Ovary (tissue), 3 donors: ENCODE data around the gene VAV3.
"Not testable (repeated sequence)": the region's sequence is repeated elsewhere in the genome, so short reads cannot be mapped to it uniquely, and the experiment has no call there.

Experiments
- CTCF ChIP-seq, 3 donors: fragments of 450-650 bp in 2 of 3; fragments of 200-600 bp in 1 of 3; IDR thresholded peaks; one replicate each; pipeline versions ENCODE4 v1.5.1 to v1.8.0; 2016 to 2022; ENCODE audit warnings: antibody characterized with exemption in 3 of 3, mild to moderate bottlenecking in 1 of 3
- POLR2A ChIP-seq: fragments of 450-650 bp; IDR thresholded peaks from one replicate; pipeline ENCODE4 v1.6.1; 2017; ENCODE audit warnings: antibody characterized with exemption, mild to moderate bottlenecking, moderate library complexity
- donor health status: DM: no; HTN: no; CAD: no.

DNA sequence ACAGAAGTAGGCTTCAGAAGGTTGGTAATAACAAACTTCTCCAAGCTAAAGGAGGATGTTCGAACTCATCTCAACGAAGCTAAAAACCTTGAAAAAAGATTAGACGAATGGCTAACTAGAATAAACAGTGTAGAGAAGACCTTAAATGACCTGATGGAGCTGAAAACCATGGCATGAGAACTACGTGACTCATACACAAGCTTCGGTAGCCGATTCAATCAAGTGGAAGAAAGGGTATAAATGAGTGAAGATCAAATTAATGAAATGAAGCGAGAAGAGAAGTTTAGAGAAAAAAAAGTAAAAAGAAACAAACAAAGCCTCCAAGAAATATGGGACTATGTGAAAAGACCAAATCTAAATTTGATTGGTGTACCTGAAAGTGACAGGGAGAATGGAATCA is 231.6 kb downstream of the VAV3 start:
- TF ChIP-seq CTCF (IDR thresholded peaks at IDR 0.05); POLR2A: not testable (repeated sequence)
